GM20000 (cell line): Measurements from ENCODE around the gene PLPP4.

Source experiments
- DNase-seq: peaks from one replicate; pipeline ENCODE4 v3.0.0; 2012; ENCODE audit warnings: low spot score
- CTCF ChIP-seq: IDR thresholded peaks from 2 replicates; pipeline ENCODE4 v1.5.1; 2012; ENCODE audit warnings: mild to moderate bottlenecking, control low read depth; ENCODE audit errors: extremely low read depth, missing control alignments

The PLPP4 gene

DNA sequence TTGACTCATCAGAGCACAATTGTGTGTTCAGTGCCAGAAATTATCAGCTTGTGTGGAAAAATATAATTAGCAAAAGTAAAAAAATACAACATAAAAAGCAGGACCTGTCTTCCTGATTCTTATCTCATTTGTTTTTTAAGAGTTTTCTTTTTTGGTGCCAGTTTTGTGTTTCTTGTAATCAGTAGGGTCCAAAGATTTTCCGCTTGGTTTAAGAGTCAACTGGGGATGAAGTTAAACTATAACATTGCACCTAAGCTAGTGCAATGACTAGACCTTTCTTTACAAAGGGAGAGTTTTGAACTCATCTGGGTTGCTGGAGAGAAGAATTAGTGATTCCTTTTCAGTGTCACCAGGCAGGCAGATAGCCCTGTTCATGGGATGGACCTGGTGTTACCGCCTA lies 113.4 kb downstream of the PLPP4 start:
- no peak for DNase-seq
- no peak for TF ChIP-seq CTCF

GRCh38 chr10:120571266-120571665 lies 114.2 kb downstream of the PLPP4 start:
- no peak for TF ChIP-seq CTCF
- DNase-seq: no peak

- DNase-seq: no peak
- TF ChIP-seq CTCF: no peak
Measured at GRCh38 chr10:120572307-120572706, 115.3 kb downstream of the PLPP4 start.

DNA sequence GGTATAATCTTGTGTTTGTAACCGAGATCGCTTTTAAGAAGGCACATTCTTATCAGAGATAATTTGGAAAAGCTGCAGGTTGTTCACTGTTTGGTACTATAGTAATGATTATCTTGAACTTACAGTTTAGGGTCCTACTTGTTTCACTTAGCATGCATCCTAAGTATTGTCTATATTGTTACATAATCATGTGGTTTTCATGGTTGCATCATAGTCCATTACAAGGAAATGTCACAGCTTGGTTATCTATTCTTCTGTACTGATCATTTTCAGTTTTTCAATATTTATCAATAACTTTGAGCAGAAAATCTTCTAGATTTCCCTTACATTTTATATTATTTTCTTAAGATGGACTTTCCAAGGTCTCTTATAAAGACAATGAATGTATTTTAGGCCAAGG lies 116.3 kb downstream of the PLPP4 start:
- TF ChIP-seq CTCF: no peak
- no peak for DNase-seq

GRCh38 chr10:120574981-120575380 lies 118.0 kb downstream of the PLPP4 start:
- no peak for TF ChIP-seq CTCF

GRCh38 chr10:120575411-120575810 lies 118.4 kb downstream of the PLPP4 start:
- DNase-seq: no peak
- no peak for TF ChIP-seq CTCF

More at GRCh38 chr10:120574981-120575380, 118.0 kb downstream of the PLPP4 start:
- no peak for DNase-seq

- no peak for DNase-seq
- no peak for TF ChIP-seq CTCF
Measured at GRCh38 chr10:120578134-120578533, 121.1 kb downstream of the PLPP4 start.
